ENCODE measurements around the gene ZNF487. TPM values are rescaled to one million over a fixed set of nuclear protein-coding genes. Genes with fewer than 3 reads are reported as not detected.

ZNF487 gene
- total and polyA plus RNA-seq, 2 of the 13 experiments (the other 11 are each of a cell fraction or from before 2014, with no cell fraction given): 7.4 to 8.8 TPM

DNA sequence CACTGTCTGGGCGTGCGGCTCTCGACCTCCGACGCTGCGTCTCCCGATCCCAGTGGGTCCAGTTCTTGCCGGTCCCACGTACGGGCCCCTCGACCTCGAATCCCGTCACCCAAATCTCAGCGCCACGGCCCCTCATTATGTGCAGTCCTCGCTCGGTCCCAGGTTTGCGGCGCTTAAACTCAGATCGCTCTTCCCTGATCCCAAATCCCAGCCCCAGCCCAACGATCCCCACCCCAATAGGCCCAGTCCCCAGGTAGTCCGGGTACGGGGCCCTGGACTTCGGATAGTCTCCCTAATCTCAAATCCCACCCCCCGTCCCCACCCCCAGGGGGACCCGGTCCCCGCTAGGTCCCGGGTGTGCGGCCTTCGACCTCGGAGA lies 28.6 kb upstream of the ZNF487 start (continued):
- no peak for TF ChIP-seq FOSL2 (CRISPR knock-in tag; IDR thresholded peaks at IDR 0.05)
- TF ChIP-seq KLF12 (CRISPR knock-in tag; IDR thresholded peaks at IDR 0.05; ENCODE audit: borderline replicate concordance): no peak
- TF ChIP-seq RBM39 (IDR thresholded peaks at IDR 0.05; ENCODE audit: low read depth, low read length, poor library complexity, severe bottlenecking): peak; percentile 3

DNA sequence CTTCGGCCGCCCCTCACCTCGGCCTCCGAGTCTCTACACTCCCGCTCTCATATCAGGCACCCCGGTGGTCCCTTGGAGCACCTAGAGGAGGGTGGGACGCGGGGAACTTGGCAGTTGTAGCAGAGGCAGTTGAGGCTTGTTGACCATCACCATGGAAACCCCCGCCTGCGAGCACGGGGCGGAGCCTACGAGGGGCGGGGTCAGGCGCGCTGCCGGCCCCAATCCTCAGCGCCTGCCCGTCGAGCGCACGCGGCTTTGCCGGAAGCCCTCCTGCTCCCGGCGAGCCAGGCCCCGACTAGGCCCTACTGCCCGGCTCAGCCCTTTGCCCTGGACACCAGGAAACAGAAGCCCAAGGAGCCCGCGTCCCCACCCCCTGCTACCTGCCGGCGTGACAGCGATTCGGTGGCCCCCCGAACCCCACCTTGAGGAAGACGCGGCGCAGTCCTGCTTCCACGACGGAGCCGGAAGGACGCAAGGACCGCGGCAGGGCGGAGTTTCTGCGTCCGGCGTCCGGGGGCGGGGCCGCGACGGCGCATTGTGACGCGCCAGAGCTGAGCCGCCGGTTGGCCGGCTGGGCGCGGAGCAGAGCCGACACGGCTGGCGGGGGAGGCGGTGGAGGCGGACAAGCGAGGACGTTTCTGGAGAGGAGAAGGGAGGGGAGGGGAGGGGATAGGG lies 28.1 kb upstream of the ZNF487 start, which contains the start of gene HNRNPF:
HNRNPF (minus strand) TSS at position 477 of the 675 bp plus-strand sequence. CDS start 21,302 bp downstream, outside the sequence.
- intact Hi-C loops (cut with micrococcal nuclease; ENCODE audit: unreplicated experiment): loop anchor here (1.0 kb wide), 1 partner anchor 11 kb away; no protein-coding TSS in a partner anchor
- Histone ChIP-seq H2AFZ (ENCODE audit: low read length) (no peak within 1 kb of the TSS), H3K4me1 (ENCODE audit: insufficient read depth, low read length) (peaks cover 59% of the 10 kb centered on the region), H3K79me2 (ENCODE audit: insufficient read depth, low read length) (peaks cover 54% of the 10 kb centered on the region), H3K36me3 (replicated peaks in 1 of 2; ENCODE audit: control insufficient read depth in 1 of 2, insufficient read depth in 2 of 2, low read length in 2 of 2) (0 out of 5 replicates have a peak, but pooled peaks cover 0 to 3% of the 10 kb centered on the region in 2 experiments), H4K20me1 (ENCODE audit: insufficient read depth, low read length) (peaks cover 38% of the 10 kb centered on the region), H3K4me3 (replicated peaks in 1 of 3; ENCODE audit: insufficient read depth in 1 of 3, low read depth in 2 of 3, low read length in 3 of 3) (peak within 1 kb of the TSS; percentile 86 to 95 (median 87)), H3K4me2 (ENCODE audit: low read depth, low read length) (peak within 1 kb of the TSS; percentile 94), H3K27me3 (ENCODE audit: control insufficient read depth in 1 of 2, insufficient read depth in 2 of 2, low read length in 2 of 2) (no peaks in the 10 kb centered on the region; a peak in 1 of 5 replicates), H3K9ac (ENCODE audit: insufficient read depth, low read depth, low read length) (peak within 1 kb of the TSS; percentile 99), H3K27ac (ENCODE audit: extremely low read length, insufficient read depth, low read length) (peak within 1 kb of the TSS; percentile 100), H3K9me3 (ENCODE audit: low read length) (no peaks in the 10 kb centered on the region)
- ChIA-PET CTCF (ENCODE audit: low intra/inter-chr PET ratio, low total read pairs) (no interaction called here), POLR2A (interaction anchor here (0.8 to 2.5 kb wide), 9 partner anchors 9 to 1570 kb away, joined by 3 to 33 read pairs (median 7); partner anchors contain the start of genes DEPP1 and ZNF487)
- ATAC-seq (peak; percentile 80), DNase-seq (ENCODE audit: low spot score) (peak; percentile 87), FAIRE-seq (no peak)
- WGBS (ENCODE audit: low lambda C conversion rate): under 1% methylated on average over 40 of the region's 68 CpGs
- in situ Hi-C loops (cut with HindIII; ENCODE audit: extremely low pct_ligation_motif_present, low pct_unique_long_range_greater_than_20kb): loop anchor here (25.0 kb wide), 1 partner anchor 1553 kb away; the partner anchor contains the start of gene RASSF4
- no TSS peak for BruUV-seq (replicated peaks)
- peak; percentile 76; the same call in 1 of the 2 replicates for TF ChIP-seq ZNF275 (CRISPR knock-in tag; IDR thresholded peaks at IDR 0.05; ENCODE audit: borderline replicate concordance)
- TF ChIP-seq ISX (CRISPR knock-in tag; conservative IDR thresholded peaks at IDR 0.05): no peak
- TF ChIP-seq TRAFD1 (CRISPR knock-in tag; IDR thresholded peaks at IDR 0.05; ENCODE audit: borderline replicate concordance): no peak
- TF ChIP-seq, protein P1, sequence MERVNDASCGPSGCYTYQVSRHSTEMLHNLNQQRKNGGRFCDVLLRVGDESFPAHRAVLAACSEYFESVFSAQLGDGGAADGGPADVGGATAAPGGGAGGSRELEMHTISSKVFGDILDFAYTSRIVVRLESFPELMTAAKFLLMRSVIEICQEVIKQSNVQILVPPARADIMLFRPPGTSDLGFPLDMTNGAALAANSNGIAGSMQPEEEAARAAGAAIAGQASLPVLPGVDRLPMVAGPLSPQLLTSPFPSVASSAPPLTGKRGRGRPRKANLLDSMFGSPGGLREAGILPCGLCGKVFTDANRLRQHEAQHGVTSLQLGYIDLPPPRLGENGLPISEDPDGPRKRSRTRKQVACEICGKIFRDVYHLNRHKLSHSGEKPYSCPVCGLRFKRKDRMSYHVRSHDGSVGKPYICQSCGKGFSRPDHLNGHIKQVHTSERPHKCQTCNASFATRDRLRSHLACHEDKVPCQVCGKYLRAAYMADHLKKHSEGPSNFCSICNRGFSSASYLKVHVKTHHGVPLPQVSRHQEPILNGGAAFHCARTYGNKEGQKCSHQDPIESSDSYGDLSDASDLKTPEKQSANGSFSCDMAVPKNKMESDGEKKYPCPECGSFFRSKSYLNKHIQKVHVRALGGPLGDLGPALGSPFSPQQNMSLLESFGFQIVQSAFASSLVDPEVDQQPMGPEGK (CRISPR knock-in tag; IDR thresholded peaks at IDR 0.05): peak; percentile 83
- no peak for TF ChIP-seq GTF3A (CRISPR knock-in tag; conservative IDR thresholded peaks at IDR 0.05)
- peak; percentile 80; the same call in 1 of the 2 replicates for TF ChIP-seq ZNF430 (CRISPR knock-in tag; IDR thresholded peaks at IDR 0.05)
- TF ChIP-seq MYPOP (CRISPR knock-in tag; IDR thresholded peaks at IDR 0.05): peak; percentile 96
- peak; percentile 87 for TF ChIP-seq SRY (CRISPR knock-in tag; IDR thresholded peaks at IDR 0.05)
- TF ChIP-seq ZNF276 (CRISPR knock-in tag; IDR thresholded peaks at IDR 0.05; ENCODE audit: low read depth): 0 out of 2 replicates have a peak, but pooled peaks have one; percentile 79

All from HepG2 (cell line).